Tibial nerve (tissue), 4 donors: Measurements from ENCODE around the gene TECPR1.

Experiments
- CTCF ChIP-seq, 5 experiments: fragments of 200-600 bp in 3 of 5; fragments of 450-650 bp in 2 of 5; sonication (generic) in 3 of 5; IDR thresholded peaks; one replicate each; pipeline ENCODE4 v1.5.1; 2016 to 2019; ENCODE audit warnings: antibody characterized with exemption in 5 of 5, mild to moderate bottlenecking in 3 of 5, moderate library complexity in 2 of 5
- EP300 ChIP-seq, 2 donors: sonication (generic); formaldehyde crosslinking; IDR thresholded peaks; one replicate each; pipeline ENCODE4 v1.6.1; 2017; ENCODE audit warnings: antibody characterized with exemption in 2 of 2, mild to moderate bottlenecking in 1 of 2
- POLR2A ChIP-seq, 2 donors: fragments of 450-650 bp; IDR thresholded peaks; one replicate each; pipeline ENCODE4 v1.6.1; 2017; ENCODE audit warnings: antibody characterized with exemption in 2 of 2, mild to moderate bottlenecking in 2 of 2, moderate library complexity in 2 of 2

GRCh38 chr7:98193474-98194180 lies 58.4 kb downstream of the TECPR1 start:
- TF ChIP-seq CTCF (IDR thresholded peaks at IDR 0.05) = no peak
- no peak for TF ChIP-seq POLR2A (IDR thresholded peaks at IDR 0.05)
- no peak for TF ChIP-seq EP300 (IDR thresholded peaks at IDR 0.05)
